HTERT RPE-1 (cell line): ENCODE data around the gene HCST.
"Not testable (repeated sequence)": the region's sequence is repeated elsewhere in the genome, so short reads cannot be mapped to it uniquely, and the experiment has no call there.

Experiments
- in situ Hi-C: fragments of 300-500 bp; cut with MboI; formaldehyde crosslinking; loops from 4 replicates; pipeline ENCODE4 v1.14.3; 2020; ENCODE audit warnings: low sequenced_read_pairs

The HCST gene

GRCh38 chr19:35901854-35902661, at the start of gene HCST:
HCST (plus strand) TSS chr19:35902529; CDS start chr19:35902594, 65 bp downstream.
- in situ Hi-C loops, result no loop called here

GRCh38 chr19:35853038-35853756, 49.1 kb upstream of the HCST start:
- in situ Hi-C loops, result no loop called here

GRCh38 chr19:35856546-35857149, 45.7 kb upstream of the HCST start, which contains the start of gene KIRREL2:
KIRREL2 (plus strand) TSS chr19:35856911; CDS start chr19:35857120, 209 bp downstream.
- in situ Hi-C loops, result no loop called here

- in situ Hi-C loops, result no loop called here
Measured at GRCh38 chr19:35858311-35858710, 44.0 kb upstream of the HCST start.

GRCh38 chr19:35859414-35859813, 42.9 kb upstream of the HCST start:
- in situ Hi-C loops, result no loop called here

GRCh38 chr19:35860436-35860817, 41.9 kb upstream of the HCST start:
- in situ Hi-C loops, result no loop called here

GRCh38 chr19:35860818-35861639, 41.3 kb upstream of the HCST start:
- in situ Hi-C loops, result no loop called here

- in situ Hi-C loops, result no loop called here
Measured at GRCh38 chr19:35861640-35862160, 40.6 kb upstream of the HCST start.

GRCh38 chr19:35862528-35862927, 39.8 kb upstream of the HCST start:
- in situ Hi-C loops, result no loop called here

- in situ Hi-C loops, result no loop called here
Measured at GRCh38 chr19:35863018-35863417, 39.3 kb upstream of the HCST start.

GRCh38 chr19:35868172-35868822, 34.0 kb upstream of the HCST start, which contains the start of gene APLP1:
APLP1 (plus strand) TSS chr19:35868574; CDS start chr19:35868637, 63 bp downstream.
- in situ Hi-C loops, result no loop called here

GRCh38 chr19:35868823-35869326, 33.5 kb upstream of the HCST start:
- in situ Hi-C loops, result no loop called here

- in situ Hi-C loops, result no loop called here
Measured at GRCh38 chr19:35869327-35870123, 32.8 kb upstream of the HCST start.

- in situ Hi-C loops, result not testable (repeated sequence)
Measured at GRCh38 chr19:35870124-35870736, 32.1 kb upstream of the HCST start.

GRCh38 chr19:35870798-35871197, 31.5 kb upstream of the HCST start:
- in situ Hi-C loops, result no loop called here

- in situ Hi-C loops, result no loop called here
Measured at GRCh38 chr19:35871611-35872010, 30.7 kb upstream of the HCST start.

- in situ Hi-C loops, result no loop called here
Measured at GRCh38 chr19:35872180-35872579, 30.1 kb upstream of the HCST start.

GRCh38 chr19:35874392-35874930, 27.9 kb upstream of the HCST start:
- in situ Hi-C loops, result no loop called here
